Measurements from ENCODE around the gene CDC42.

GRCh38 chr1:22139817-22140216 lies 87.3 kb downstream of the CDC42 start:
- TF ChIP-seq, protein P1, sequence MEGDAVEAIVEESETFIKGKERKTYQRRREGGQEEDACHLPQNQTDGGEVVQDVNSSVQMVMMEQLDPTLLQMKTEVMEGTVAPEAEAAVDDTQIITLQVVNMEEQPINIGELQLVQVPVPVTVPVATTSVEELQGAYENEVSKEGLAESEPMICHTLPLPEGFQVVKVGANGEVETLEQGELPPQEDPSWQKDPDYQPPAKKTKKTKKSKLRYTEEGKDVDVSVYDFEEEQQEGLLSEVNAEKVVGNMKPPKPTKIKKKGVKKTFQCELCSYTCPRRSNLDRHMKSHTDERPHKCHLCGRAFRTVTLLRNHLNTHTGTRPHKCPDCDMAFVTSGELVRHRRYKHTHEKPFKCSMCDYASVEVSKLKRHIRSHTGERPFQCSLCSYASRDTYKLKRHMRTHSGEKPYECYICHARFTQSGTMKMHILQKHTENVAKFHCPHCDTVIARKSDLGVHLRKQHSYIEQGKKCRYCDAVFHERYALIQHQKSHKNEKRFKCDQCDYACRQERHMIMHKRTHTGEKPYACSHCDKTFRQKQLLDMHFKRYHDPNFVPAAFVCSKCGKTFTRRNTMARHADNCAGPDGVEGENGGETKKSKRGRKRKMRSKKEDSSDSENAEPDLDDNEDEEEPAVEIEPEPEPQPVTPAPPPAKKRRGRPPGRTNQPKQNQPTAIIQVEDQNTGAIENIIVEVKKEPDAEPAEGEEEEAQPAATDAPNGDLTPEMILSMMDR (IDR thresholded peaks at IDR 0.05; ENCODE audit: insufficient read depth, low read depth, low read length), result no peak
- no peak for TF ChIP-seq EZH2 (IDR thresholded peaks at IDR 0.05; ENCODE audit: insufficient read depth, low read length)

All from astrocyte (in vitro differentiated cells and primary cell).